Type B pancreatic cell (in vitro differentiated cells): ENCODE data around the gene PASD1. TPM values are rescaled to one million over a fixed set of nuclear protein-coding genes. Genes with fewer than 3 reads are reported as not detected.

ENCODE experiments used
- DNase-seq: peaks from one replicate; pipeline ENCODE4 v3.0.0; 2021; ENCODE audit warnings: mixed read lengths; ENCODE audit not compliant: unreplicated experiment; ENCODE audit errors: extremely low spot score
- H3K27ac Mint-ChIP-seq: 2 replicates; pipeline ENCODE4 v1.8.0; 2021; ENCODE audit warnings: mild to moderate bottlenecking, mixed read lengths
- H3K27me3 Mint-ChIP-seq: 2 replicates; pipeline ENCODE4 v1.8.0; 2021; ENCODE audit warnings: mixed read lengths
- H3K36me3 Mint-ChIP-seq: 2 replicates; pipeline ENCODE4 v1.8.0; 2021; ENCODE audit warnings: mixed read lengths
- H3K4me1 Mint-ChIP-seq: one replicate; pipeline ENCODE4 v1.8.0; 2021; ENCODE audit warnings: mixed read lengths; ENCODE audit not compliant: unreplicated experiment
- H3K4me3 Mint-ChIP-seq: 2 replicates; pipeline ENCODE4 v1.8.0; 2021; ENCODE audit warnings: mild to moderate bottlenecking, mixed read lengths
- H3K9me3 Mint-ChIP-seq: 2 replicates; pipeline ENCODE4 v1.8.0; 2021; ENCODE audit warnings: mixed read lengths
- total RNA-seq: library from RNA; stranded (reverse); gene quantifications from 2 replicates; pipeline ENCODE4 v1.2.1, GENCODE V29; 2021; ENCODE audit warnings: low replicate concordance
- TF ChIP-seq, protein P1 (sequence below): fragments of 200-600 bp; sonication (generic); conservative IDR thresholded peaks from 2 replicates; pipeline ENCODE4 v1.5.0; 2021; ENCODE audit warnings: antibody characterized with exemption, mild to moderate bottlenecking

PASD1 gene
- total RNA-seq, 1 donor from 2014 or later = not detected

- Mint-ChIP-seq H3K36me3 (no peaks in the 10 kb centered on the region), H3K4me3 (no peak overlapping the region), H3K27ac (no peak overlapping the region), H3K4me1 (peaks cover 4% of the 10 kb centered on the region), H3K9me3 (peaks cover 5% of the 10 kb centered on the region), H3K27me3 (peaks cover 24% of the 10 kb centered on the region)
- DNase-seq = no peak
- TF ChIP-seq, protein P1, sequence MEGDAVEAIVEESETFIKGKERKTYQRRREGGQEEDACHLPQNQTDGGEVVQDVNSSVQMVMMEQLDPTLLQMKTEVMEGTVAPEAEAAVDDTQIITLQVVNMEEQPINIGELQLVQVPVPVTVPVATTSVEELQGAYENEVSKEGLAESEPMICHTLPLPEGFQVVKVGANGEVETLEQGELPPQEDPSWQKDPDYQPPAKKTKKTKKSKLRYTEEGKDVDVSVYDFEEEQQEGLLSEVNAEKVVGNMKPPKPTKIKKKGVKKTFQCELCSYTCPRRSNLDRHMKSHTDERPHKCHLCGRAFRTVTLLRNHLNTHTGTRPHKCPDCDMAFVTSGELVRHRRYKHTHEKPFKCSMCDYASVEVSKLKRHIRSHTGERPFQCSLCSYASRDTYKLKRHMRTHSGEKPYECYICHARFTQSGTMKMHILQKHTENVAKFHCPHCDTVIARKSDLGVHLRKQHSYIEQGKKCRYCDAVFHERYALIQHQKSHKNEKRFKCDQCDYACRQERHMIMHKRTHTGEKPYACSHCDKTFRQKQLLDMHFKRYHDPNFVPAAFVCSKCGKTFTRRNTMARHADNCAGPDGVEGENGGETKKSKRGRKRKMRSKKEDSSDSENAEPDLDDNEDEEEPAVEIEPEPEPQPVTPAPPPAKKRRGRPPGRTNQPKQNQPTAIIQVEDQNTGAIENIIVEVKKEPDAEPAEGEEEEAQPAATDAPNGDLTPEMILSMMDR = no peak
Observed at GRCh38 chrX:151697522-151697921, 134.0 kb downstream of the PASD1 start.

DNA sequence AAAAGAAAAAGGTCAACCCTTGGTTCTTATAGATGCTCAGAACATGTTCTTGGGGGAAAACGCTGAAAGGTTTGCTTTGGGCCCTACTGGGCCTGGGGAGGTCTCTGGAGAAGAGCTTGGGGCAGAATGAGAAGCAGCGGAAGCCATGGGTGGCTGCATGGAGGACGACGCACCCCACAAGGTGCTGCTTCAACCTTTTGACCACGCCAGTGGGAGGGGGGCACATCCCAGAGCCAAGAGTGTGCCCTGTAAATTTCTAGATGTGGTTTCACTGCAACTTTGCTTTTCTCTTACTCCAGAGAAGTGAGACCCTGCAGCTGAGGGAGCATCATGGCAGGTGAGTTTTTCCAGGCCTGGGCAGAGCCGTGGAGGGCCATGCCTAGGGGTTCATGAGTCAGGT lies 135.0 kb downstream of the PASD1 start:
- Mint-ChIP-seq H3K36me3 (no peaks in the 10 kb centered on the region), H3K9me3 (peaks cover under 1% of the 10 kb centered on the region), H3K27ac (no peak overlapping the region), H3K4me3 (no peak overlapping the region), H3K27me3 (peaks cover 24% of the 10 kb centered on the region), H3K4me1 (peaks cover 4% of the 10 kb centered on the region)
- no peak for DNase-seq
- TF ChIP-seq, protein P1 = no peak

DNA sequence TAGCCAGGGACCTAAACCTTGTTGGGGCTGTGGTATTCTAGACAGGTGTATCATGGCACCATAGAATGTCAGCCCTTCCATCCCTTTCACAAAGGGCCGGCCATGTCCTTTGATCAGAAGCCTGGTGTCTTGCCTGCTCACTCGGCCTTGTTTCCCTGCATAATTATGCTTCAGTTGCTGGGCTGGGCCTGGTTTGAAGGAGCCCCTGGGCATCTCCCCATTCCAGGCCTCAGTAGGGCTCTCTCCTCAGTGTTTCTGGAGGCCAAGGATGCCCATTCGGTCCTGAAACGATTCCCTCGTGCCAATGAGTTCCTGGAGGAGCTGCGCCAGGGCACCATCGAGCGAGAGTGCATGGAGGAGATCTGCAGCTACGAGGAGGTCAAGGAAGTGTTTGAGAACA lies 136.3 kb downstream of the PASD1 start:
- H3K27ac Mint-ChIP-seq = no peak overlapping the region
- no peaks in the 10 kb centered on the region for H3K36me3 Mint-ChIP-seq
- peaks cover 4% of the 10 kb centered on the region for H3K4me1 Mint-ChIP-seq
- no peak overlapping the region for H3K4me3 Mint-ChIP-seq
- DNase-seq = no peak
- TF ChIP-seq, protein P1 = no peak
- no peaks in the 10 kb centered on the region for H3K9me3 Mint-ChIP-seq
- H3K27me3 Mint-ChIP-seq = peaks cover 20% of the 10 kb centered on the region

- TF ChIP-seq, protein P1 = no peak
- no peaks in the 10 kb centered on the region for H3K9me3 Mint-ChIP-seq
- no peaks in the 10 kb centered on the region for H3K36me3 Mint-ChIP-seq
- peaks cover 2% of the 10 kb centered on the region for H3K4me1 Mint-ChIP-seq
- no peak overlapping the region for H3K27ac Mint-ChIP-seq
- peaks cover 16% of the 10 kb centered on the region for H3K27me3 Mint-ChIP-seq
- DNase-seq = no peak
- no peak overlapping the region for H3K4me3 Mint-ChIP-seq
Observed at GRCh38 chrX:151700581-151700980, 137.1 kb downstream of the PASD1 start.

GRCh38 chrX:151701071-151701470 lies 137.6 kb downstream of the PASD1 start:
- TF ChIP-seq, protein P1 = no peak
- Mint-ChIP-seq H3K9me3 (no peaks in the 10 kb centered on the region), H3K27me3 (peaks cover 12% of the 10 kb centered on the region), H3K27ac (no peak overlapping the region), H3K4me1 (no peaks in the 10 kb centered on the region), H3K36me3 (no peaks in the 10 kb centered on the region), H3K4me3 (no peak overlapping the region)
- DNase-seq = no peak

DNA sequence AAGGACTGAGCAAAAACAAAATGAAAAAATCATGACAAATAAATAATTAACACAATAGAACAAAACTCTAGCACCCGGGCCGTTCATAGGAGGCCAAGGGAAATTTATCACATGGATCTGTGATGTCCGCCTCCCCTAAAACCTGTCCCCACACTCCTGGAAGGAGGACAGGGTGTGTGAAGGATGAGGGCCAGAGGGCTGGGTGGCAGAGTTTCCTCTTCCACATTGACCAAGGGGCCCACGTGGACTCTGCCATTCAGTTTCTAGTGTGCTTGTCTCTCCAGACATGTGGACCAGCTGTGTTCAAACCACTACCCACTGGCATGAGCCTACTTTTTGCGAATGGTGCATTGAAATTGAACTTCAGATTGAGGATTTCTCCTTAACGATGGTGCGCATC lies 138.1 kb downstream of the PASD1 start:
- H3K36me3 Mint-ChIP-seq = no peaks in the 10 kb centered on the region
- no peak overlapping the region for H3K4me3 Mint-ChIP-seq
- no peak overlapping the region for H3K27ac Mint-ChIP-seq
- no peaks in the 10 kb centered on the region for H3K4me1 Mint-ChIP-seq
- peaks cover 7% of the 10 kb centered on the region for H3K27me3 Mint-ChIP-seq
- no peaks in the 10 kb centered on the region for H3K9me3 Mint-ChIP-seq
- TF ChIP-seq, protein P1 = no peak
- DNase-seq = no peak
